Subcutaneous adipose tissue (tissue), 4 donors: ENCODE data around the gene AGBL4. TPM values are rescaled to one million over a fixed set of nuclear protein-coding genes. Genes with fewer than 3 reads are reported as not detected.

ENCODE experiments used
- total RNA-seq, 4 donors: library from RNA; depleted of rRNA; stranded (reverse); fragments of >200 nt; gene quantifications; one replicate each; pipeline ENCODE4 v1.1.0, GENCODE V29; 2016
- TF ChIP-seq, protein P1 (sequence below): fragments of 450-650 bp; IDR thresholded peaks from one replicate; pipeline ENCODE4 v1.5.1; 2016; ENCODE audit warnings: low read depth, mild to moderate bottlenecking, control low read depth, antibody characterized with exemption, moderate library complexity

AGBL4 gene
- total RNA-seq, 4 donors from 2014 or later: 0.16 to 3.6 (median 0.59) TPM

GRCh38 chr1:49337251-49337650 lies 686.5 kb downstream of the AGBL4 start:
- TF ChIP-seq, protein P1, sequence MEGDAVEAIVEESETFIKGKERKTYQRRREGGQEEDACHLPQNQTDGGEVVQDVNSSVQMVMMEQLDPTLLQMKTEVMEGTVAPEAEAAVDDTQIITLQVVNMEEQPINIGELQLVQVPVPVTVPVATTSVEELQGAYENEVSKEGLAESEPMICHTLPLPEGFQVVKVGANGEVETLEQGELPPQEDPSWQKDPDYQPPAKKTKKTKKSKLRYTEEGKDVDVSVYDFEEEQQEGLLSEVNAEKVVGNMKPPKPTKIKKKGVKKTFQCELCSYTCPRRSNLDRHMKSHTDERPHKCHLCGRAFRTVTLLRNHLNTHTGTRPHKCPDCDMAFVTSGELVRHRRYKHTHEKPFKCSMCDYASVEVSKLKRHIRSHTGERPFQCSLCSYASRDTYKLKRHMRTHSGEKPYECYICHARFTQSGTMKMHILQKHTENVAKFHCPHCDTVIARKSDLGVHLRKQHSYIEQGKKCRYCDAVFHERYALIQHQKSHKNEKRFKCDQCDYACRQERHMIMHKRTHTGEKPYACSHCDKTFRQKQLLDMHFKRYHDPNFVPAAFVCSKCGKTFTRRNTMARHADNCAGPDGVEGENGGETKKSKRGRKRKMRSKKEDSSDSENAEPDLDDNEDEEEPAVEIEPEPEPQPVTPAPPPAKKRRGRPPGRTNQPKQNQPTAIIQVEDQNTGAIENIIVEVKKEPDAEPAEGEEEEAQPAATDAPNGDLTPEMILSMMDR: no peak

GRCh38 chr1:49333906-49334305 lies 689.8 kb downstream of the AGBL4 start:
- TF ChIP-seq, protein P1: no peak

GRCh38 chr1:49331066-49331852 lies 692.5 kb downstream of the AGBL4 start:
- TF ChIP-seq, protein P1: no peak

- TF ChIP-seq, protein P1: no peak
These were observed 699.7 kb downstream of the AGBL4 start for GRCh38 chr1:49323925-49324540.

DNA sequence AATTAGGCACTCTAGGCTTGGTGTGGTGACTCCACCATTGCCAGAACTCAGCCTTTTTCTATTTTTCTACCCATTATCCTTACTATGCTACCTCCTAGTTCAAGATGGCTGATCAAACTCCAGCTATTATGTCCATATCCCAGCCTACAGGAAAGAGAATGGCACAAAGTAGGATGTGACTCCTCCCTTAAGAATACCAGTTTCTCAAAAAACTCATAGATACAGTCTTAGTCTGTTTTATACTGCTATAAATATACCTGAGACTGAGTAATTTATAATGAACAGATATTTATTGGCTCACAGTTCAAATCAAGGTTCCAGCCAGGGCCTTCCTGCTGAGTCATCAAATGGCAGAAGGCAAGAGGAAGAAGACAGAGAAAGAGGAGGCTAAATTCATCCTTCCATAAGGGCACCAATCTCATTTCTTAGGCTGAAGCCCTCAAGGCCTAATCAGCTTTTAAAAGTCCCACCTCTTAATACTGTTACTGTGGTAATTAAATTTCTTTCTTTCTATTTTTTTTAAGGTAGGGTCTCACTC lies 704.3 kb downstream of the AGBL4 start:
- TF ChIP-seq, protein P1: no peak

- TF ChIP-seq, protein P1: no peak
These were observed 705.5 kb downstream of the AGBL4 start for GRCh38 chr1:49318218-49318617.

GRCh38 chr1:49307457-49307856 lies 716.3 kb downstream of the AGBL4 start:
- TF ChIP-seq, protein P1: no peak
